ENCODE measurements around the gene TCHP. TPM values are rescaled to one million over a fixed set of nuclear protein-coding genes. Genes with fewer than 3 reads are reported as not detected.

Gene TCHP
- total and polyA plus RNA-seq, 2 of the 13 experiments (the other 11 are each of a cell fraction or from before 2014, with no cell fraction given) = 6.7 to 12.2 TPM

DNA sequence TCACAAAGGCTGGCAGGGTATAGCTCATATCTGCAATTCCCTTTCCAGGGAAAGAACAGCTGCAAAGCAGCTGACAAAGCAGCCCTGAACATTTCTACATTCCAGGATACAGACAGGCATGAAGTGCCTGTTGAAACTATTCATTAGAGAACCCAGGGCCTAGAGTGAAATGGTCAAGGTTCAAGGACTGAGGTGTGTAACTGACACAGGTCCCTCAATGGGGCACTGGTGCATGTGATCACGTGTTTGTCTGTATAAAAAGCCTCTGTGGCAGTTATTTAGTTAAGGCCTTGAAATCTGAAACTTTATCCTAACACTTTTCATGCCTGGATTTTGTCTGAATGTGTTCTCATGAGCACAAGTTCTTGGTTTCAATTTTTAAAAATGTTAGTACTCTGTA is 49.0 kb downstream of the TCHP start (continued):
- TF ChIP-seq, protein P1, sequence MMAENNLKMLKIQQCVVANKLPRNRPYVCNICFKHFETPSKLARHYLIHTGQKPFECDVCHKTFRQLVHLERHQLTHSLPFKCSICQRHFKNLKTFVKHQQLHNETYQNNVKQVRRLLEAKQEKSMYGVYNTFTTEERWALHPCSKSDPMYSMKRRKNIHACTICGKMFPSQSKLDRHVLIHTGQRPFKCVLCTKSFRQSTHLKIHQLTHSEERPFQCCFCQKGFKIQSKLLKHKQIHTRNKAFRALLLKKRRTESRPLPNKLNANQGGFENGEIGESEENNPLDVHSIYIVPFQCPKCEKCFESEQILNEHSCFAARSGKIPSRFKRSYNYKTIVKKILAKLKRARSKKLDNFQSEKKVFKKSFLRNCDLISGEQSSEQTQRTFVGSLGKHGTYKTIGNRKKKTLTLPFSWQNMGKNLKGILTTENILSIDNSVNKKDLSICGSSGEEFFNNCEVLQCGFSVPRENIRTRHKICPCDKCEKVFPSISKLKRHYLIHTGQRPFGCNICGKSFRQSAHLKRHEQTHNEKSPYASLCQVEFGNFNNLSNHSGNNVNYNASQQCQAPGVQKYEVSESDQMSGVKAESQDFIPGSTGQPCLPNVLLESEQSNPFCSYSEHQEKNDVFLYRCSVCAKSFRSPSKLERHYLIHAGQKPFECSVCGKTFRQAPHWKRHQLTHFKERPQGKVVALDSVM (CRISPR knock-in tag; IDR thresholded peaks at IDR 0.05) = no peak
- TF ChIP-seq, protein P2, sequence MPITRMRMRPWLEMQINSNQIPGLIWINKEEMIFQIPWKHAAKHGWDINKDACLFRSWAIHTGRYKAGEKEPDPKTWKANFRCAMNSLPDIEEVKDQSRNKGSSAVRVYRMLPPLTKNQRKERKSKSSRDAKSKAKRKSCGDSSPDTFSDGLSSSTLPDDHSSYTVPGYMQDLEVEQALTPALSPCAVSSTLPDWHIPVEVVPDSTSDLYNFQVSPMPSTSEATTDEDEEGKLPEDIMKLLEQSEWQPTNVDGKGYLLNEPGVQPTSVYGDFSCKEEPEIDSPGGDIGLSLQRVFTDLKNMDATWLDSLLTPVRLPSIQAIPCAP (CRISPR knock-in tag; IDR thresholded peaks at IDR 0.05; ENCODE audit: low read depth) = no peak
- TF ChIP-seq TBX3 (IDR thresholded peaks at IDR 0.05; ENCODE audit: borderline replicate concordance) (peak; percentile 64; the same call in 1 of the 2 replicates), RBAK (CRISPR knock-in tag; IDR thresholded peaks at IDR 0.05) (no peak), CEBPB (IDR thresholded peaks at IDR 0.05; ENCODE audit: borderline replicate concordance, low read depth, low read length) (peak; percentile 65), NKX3-1 (CRISPR knock-in tag; IDR thresholded peaks at IDR 0.05) (no peak), HNRNPUL1 (IDR thresholded peaks at IDR 0.05; ENCODE audit: low read depth, low read length) (no peak), RARA (CRISPR knock-in tag; IDR thresholded peaks at IDR 0.05) (peak; percentile 91), RXRB (CRISPR knock-in tag; IDR thresholded peaks at IDR 0.05; ENCODE audit: borderline replicate concordance) (peak; percentile 91), MAFK (conservative IDR thresholded peaks at IDR 0.05 in 1 of 2, IDR thresholded peaks at IDR 0.05 in 1 of 2; ENCODE audit: low read length in 2 of 2) (peak; percentile 74 to 87), RFX3 (CRISPR knock-in tag; IDR thresholded peaks at IDR 0.05) (no peak), THAP11 (CRISPR knock-in tag; IDR thresholded peaks at IDR 0.05) (peak; percentile 67), RFX5 (IDR thresholded peaks at IDR 0.05; ENCODE audit: low read depth, low read length) (no peak), RAD21 (CRISPR knock-in tag; IDR thresholded peaks at IDR 0.05) (0 out of 2 replicates have a peak, but pooled peaks have one; percentile 12), ZMYM4 (CRISPR knock-in tag; IDR thresholded peaks at IDR 0.05) (peak; percentile 82), ZBTB3 (CRISPR knock-in tag; IDR thresholded peaks at IDR 0.05; ENCODE audit: borderline replicate concordance, low read depth) (no peak), RAD51 (IDR thresholded peaks at IDR 0.05; ENCODE audit: borderline replicate concordance) (peak; percentile 86)
- TF ChIP-seq, protein P3, sequence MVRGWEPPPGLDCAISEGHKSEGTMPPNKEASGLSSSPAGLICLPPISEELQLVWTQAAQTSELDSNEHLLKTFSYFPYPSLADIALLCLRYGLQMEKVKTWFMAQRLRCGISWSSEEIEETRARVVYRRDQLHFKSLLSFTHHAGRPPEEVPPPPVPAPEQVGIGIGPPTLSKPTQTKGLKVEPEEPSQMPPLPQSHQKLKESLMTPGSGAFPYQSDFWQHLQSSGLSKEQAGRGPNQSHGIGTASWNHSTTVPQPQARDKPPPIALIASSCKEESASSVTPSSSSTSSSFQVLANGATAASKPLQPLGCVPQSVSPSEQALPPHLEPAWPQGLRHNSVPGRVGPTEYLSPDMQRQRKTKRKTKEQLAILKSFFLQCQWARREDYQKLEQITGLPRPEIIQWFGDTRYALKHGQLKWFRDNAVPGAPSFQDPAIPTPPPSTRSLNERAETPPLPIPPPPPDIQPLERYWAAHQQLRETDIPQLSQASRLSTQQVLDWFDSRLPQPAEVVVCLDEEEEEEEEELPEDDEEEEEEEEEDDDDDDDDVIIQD (CRISPR knock-in tag; IDR thresholded peaks at IDR 0.05; ENCODE audit: low read depth) = peak; percentile 83
- TF ChIP-seq, protein P4, sequence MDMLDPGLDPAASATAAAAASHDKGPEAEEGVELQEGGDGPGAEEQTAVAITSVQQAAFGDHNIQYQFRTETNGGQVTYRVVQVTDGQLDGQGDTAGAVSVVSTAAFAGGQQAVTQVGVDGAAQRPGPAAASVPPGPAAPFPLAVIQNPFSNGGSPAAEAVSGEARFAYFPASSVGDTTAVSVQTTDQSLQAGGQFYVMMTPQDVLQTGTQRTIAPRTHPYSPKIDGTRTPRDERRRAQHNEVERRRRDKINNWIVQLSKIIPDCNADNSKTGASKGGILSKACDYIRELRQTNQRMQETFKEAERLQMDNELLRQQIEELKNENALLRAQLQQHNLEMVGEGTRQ (IDR thresholded peaks at IDR 0.05; ENCODE audit: low read depth, low read length) = peak; percentile 80
- TF ChIP-seq, protein P4 (CRISPR knock-in tag; IDR thresholded peaks at IDR 0.05; ENCODE audit: borderline replicate concordance) = peak; percentile 81; the same call in 1 of the 2 replicates
- TF ChIP-seq, protein P5, sequence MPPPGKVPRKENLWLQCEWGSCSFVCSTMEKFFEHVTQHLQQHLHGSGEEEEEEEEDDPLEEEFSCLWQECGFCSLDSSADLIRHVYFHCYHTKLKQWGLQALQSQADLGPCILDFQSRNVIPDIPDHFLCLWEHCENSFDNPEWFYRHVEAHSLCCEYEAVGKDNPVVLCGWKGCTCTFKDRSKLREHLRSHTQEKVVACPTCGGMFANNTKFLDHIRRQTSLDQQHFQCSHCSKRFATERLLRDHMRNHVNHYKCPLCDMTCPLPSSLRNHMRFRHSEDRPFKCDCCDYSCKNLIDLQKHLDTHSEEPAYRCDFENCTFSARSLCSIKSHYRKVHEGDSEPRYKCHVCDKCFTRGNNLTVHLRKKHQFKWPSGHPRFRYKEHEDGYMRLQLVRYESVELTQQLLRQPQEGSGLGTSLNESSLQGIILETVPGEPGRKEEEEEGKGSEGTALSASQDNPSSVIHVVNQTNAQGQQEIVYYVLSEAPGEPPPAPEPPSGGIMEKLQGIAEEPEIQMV (CRISPR knock-in tag; IDR thresholded peaks at IDR 0.05; ENCODE audit: low read depth) = no peak
- TF ChIP-seq, protein P6, sequence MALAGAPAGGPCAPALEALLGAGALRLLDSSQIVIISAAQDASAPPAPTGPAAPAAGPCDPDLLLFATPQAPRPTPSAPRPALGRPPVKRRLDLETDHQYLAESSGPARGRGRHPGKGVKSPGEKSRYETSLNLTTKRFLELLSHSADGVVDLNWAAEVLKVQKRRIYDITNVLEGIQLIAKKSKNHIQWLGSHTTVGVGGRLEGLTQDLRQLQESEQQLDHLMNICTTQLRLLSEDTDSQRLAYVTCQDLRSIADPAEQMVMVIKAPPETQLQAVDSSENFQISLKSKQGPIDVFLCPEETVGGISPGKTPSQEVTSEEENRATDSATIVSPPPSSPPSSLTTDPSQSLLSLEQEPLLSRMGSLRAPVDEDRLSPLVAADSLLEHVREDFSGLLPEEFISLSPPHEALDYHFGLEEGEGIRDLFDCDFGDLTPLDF (CRISPR knock-in tag; IDR thresholded peaks at IDR 0.05) = no peak

All from HepG2 (cell line).